Heart right ventricle (tissue), 16 donors: ENCODE results near the gene ARPC1B. TPM values are rescaled to one million over a fixed set of nuclear protein-coding genes. Genes with fewer than 3 reads are reported as not detected.
"Not testable (repeated sequence)": the region's sequence is repeated elsewhere in the genome, so short reads cannot be mapped to it uniquely, and the experiment has no call there.

Experiments used
- ATAC-seq, 8 donors: fragments of 200-7000 bp; cut with Tn5 transposase; one replicate each; pipeline ENCODE4 v1.9.1; 2020; ENCODE audit warnings: mild to moderate bottlenecking in 8 of 8, moderate library complexity in 8 of 8, moderate number of reproducible peaks in 1 of 8
- DNase-seq, 2 donors: peaks; one replicate each; pipeline ENCODE4 v3.0.0-alpha.2; 2020
- H3K27ac ChIP-seq, 10 donors: fragments of 200-600 bp; sonication (generic) in 2 of 10; one replicate each; pipeline versions ENCODE4 v1.5.0 to v1.8.0; 2020 to 2022; ENCODE audit warnings: mild to moderate bottlenecking in 3 of 10
- H3K27me3 ChIP-seq, 7 donors: fragments of 200-600 bp; one replicate each; pipeline ENCODE4 v1.8.0; 2021 to 2022; ENCODE audit warnings: mild to moderate bottlenecking in 2 of 7
- H3K36me3 ChIP-seq, 9 donors: fragments of 200-600 bp; sonication (generic) in 1 of 9; one replicate each; pipeline versions ENCODE4 v1.5.0 to v1.8.0; 2020 to 2022; ENCODE audit warnings: mild to moderate bottlenecking in 2 of 9
- H3K4me1 ChIP-seq, 9 donors: fragments of 200-600 bp; sonication (generic) in 1 of 9; one replicate each; pipeline versions ENCODE4 v1.5.0 to v1.8.0; 2020 to 2022; ENCODE audit warnings: mild to moderate bottlenecking in 4 of 9
- H3K4me3 ChIP-seq, 10 donors: fragments of 200-600 bp; sonication (generic) in 2 of 10; one replicate each; pipeline versions ENCODE4 v1.5.0 to v1.8.0; 2020 to 2022; ENCODE audit warnings: mild to moderate bottlenecking in 7 of 10, moderate library complexity in 2 of 10
- H3K9me3 ChIP-seq, 11 donors: fragments of 200-600 bp in 10 of 11; sonication (generic) in 2 of 11; one replicate each; pipeline versions ENCODE4 v1.5.0 to v1.8.0; 2013 to 2022; ENCODE audit warnings: mild to moderate bottlenecking in 2 of 11, control low read depth in 1 of 11, moderate library complexity in 1 of 11
- whole genome bisulfite sequencing, 2 donors: extraction: QIAGEN DNeasy Blood & Tissue Kit; methylation state at CpG; one replicate each; pipeline ENCODE4 v1.1.7; 2013; ENCODE audit warnings: inconsistent platforms in 1 of 2; 5-methylcytosine and 5-hydroxymethylcytosine counted together
- intact Hi-C, 10 donors: fragments of 100-400 bp; cut with DNase I; formaldehyde crosslinking; loops; one replicate each; pipeline versions ENCODE4 v1.11.1 to v1.14.2; 2022
- polyA plus RNA-seq, 2 donors: library from polyadenylated mRNA; stranded (reverse); fragments of 200-250 nt; gene quantifications; one replicate each; pipeline ENCODE4 v1.2.3, GENCODE V29; 2013
- total RNA-seq, 10 donors: library from RNA; stranded (reverse); fragmentation: NEBNext Ultra II Directional in 3 of 10; extraction: Animal tissue kit (Norgen Biotek cat#: 25700) in 3 of 10; gene quantifications; one replicate each; pipeline versions ENCODE4 v1.2.1 to v1.2.4, GENCODE V29; 2021 to 2023
- TF ChIP-seq, protein P1 (sequence below), 9 donors: fragments of 200-600 bp; sonication (generic) in 2 of 9; IDR thresholded peaks; one replicate each; pipeline versions ENCODE4 v1.5.0 to v1.8.0; 2021 to 2022; ENCODE audit warnings: antibody characterized with exemption in 9 of 9, mild to moderate bottlenecking in 5 of 9, moderate library complexity in 1 of 9
- donor health status: Arrhythmogenic right ventricular cardiomyopathy.
- donor health status: ischemic (EF 13 %, LVEDD 7.1; RV severe dilation, severe dysfunction).
- donor health status: healthy with polysubstance abuse.
- donor health status: DM: no; HTN: yes; CAD: no.
- donor health status: DM: no; HTN: no; CAD: no.
- donor health status: ischemic (EF 25% LVEDD 6.9; RV normal size, moderate dysfunction).
- donor health status: ischemic (EF 25% LVEDD 5.7; RV mildly dilated, moderate dysfunction).
- donor health status: healthy.
- donor health status: DM: yes; HTN: yes; CAD: no.
- donor health status: Ischemic cardiomyopathy.
- donor health status: ischemic (EF 35%, LVEDD 5.7; RV mildly dilated, moderate dysfunction).
- donor health status: nonischemic (EF 11% LVEDD 7.7; RV severe dilation, severe dysfunction).
- donor health status: DM: yes; HTN: yes; CAD: no.
- donor health status: PGD.
- donor health status: ischemic (EF 29% LVEDD 5.4; RV normal size, mild dysfunction).
- donor health status: nonischemic (EF 23%, LVEDD 6.1; RV moderate dilation, normal function).

The ARPC1B gene
- total and polyA plus RNA-seq, 12 donors = 16.2 to 161 (median 23.5) TPM

DNA sequence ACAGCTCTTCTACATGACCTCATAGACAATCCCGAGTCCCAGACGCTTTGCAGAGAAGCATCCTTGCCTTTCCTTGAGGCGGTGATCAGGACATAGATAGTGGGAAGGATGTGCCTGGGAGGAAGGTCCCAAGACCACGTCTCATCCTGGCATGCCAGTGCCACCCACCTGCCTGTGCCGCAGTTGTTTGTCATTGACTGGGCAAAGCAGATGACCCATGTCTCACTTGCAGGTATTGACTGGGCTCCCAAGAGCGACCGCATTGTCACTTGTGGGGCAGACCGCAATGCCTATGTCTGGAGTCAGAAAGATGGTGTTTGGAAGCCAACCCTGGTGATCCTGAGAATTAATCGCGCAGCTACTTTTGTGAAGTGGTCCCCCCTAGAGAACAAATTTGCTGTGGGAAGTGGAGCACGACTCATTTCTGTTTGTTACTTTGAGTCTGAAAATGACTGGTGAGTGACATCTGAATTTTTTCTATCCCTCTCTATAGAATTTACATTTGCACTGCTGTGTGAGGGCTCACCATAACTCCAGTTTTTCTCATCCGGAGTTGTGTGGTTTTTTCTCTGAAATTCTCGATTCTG, 30.4 kb upstream of the ARPC1B start:
- 90 to 94% methylated on average over 13 of the region's 13 CpGs for WGBS, 2 donors
- no peak overlapping the region for H3K4me3 ChIP-seq
- no peaks in the 10 kb centered on the region for H3K9me3 ChIP-seq
- H3K36me3 ChIP-seq = peaks cover 3 to 100% (median 80%) of the 10 kb centered on the region in 9 donors
- no peak for DNase-seq
- no peak overlapping the region for H3K27ac ChIP-seq
- ATAC-seq = no peak
- H3K27me3 ChIP-seq = no peaks in the 10 kb centered on the region
- H3K4me1 ChIP-seq = peaks cover 0 to 32% (median 0%) of the 10 kb centered on the region in 9 donors
- intact Hi-C loops = no loop called here
- TF ChIP-seq, protein P1, sequence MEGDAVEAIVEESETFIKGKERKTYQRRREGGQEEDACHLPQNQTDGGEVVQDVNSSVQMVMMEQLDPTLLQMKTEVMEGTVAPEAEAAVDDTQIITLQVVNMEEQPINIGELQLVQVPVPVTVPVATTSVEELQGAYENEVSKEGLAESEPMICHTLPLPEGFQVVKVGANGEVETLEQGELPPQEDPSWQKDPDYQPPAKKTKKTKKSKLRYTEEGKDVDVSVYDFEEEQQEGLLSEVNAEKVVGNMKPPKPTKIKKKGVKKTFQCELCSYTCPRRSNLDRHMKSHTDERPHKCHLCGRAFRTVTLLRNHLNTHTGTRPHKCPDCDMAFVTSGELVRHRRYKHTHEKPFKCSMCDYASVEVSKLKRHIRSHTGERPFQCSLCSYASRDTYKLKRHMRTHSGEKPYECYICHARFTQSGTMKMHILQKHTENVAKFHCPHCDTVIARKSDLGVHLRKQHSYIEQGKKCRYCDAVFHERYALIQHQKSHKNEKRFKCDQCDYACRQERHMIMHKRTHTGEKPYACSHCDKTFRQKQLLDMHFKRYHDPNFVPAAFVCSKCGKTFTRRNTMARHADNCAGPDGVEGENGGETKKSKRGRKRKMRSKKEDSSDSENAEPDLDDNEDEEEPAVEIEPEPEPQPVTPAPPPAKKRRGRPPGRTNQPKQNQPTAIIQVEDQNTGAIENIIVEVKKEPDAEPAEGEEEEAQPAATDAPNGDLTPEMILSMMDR (IDR thresholded peaks at IDR 0.05) = no peak

DNA sequence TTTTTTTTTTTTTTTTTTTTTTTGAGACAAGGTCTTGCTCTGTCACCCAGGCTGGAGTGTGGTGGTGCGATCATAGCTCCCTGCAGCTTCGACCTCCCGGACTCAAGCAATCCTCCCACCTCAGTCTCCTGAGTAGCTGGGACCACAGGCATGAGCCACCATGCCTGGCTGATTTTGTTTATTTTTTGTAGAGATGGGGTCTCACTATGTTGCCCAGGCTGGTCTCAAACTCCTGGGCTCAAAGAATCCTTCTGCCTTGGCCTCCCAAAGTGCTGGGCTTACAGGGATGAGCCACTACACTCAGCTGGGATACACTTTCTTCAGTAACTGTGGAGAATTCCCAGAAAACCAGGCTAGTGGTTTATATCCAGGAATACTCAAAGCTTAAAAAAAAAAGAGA, 23.9 kb upstream of the ARPC1B start:
- DNase-seq, H3K27me3 ChIP-seq, H3K27ac ChIP-seq, ATAC-seq, H3K9me3 ChIP-seq, H3K4me3 ChIP-seq, intact Hi-C loops, H3K4me1 ChIP-seq: not testable (repeated sequence)
- H3K36me3 ChIP-seq = peaks cover 0 to 100% (median 90%) of the 10 kb centered on the region in 9 donors
- 98 to 99% methylated on average over 3 of the region's 3 CpGs for WGBS, 2 donors

- Histone ChIP-seq H3K27me3 (no peaks in the 10 kb centered on the region), H3K4me3 (no peak overlapping the region), H3K9me3 (no peaks in the 10 kb centered on the region), H3K27ac (no peak overlapping the region), H3K36me3 (peaks cover 0 to 100% (median 88%) of the 10 kb centered on the region in 9 donors), H3K4me1 (no peaks in the 10 kb centered on the region)
- intact Hi-C loops = no loop called here
- TF ChIP-seq, protein P1 (IDR thresholded peaks at IDR 0.05) = no peak
- DNase-seq = no peak
- 95 to 98% methylated on average over 5 of the region's 5 CpGs for WGBS, 2 donors
- no peak for ATAC-seq
Observed at GRCh38 chr7:99352247-99352646, 22.3 kb upstream of the ARPC1B start.

DNA sequence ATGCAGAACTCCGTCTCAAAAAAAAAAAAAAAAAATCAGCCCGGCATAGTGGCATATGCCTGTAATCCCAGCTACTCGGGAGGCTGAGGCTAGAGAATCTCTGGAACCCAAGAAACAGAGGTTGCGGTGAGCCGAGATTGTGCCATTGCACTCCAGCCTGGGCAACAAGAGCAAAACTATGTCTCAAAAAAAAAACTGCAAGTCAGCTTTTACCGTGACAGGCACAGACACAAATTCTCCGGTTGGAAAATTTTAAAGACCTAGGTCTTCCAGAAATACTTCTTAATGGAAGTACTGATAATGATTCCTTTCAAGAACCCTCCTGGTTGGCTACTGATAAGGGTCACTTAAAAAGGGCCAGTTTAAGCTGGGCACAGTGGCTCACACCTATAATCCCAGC, 19.4 kb upstream of the ARPC1B start:
- no peak overlapping the region for H3K27ac ChIP-seq
- DNase-seq = no peak
- no peaks in the 10 kb centered on the region for H3K4me1 ChIP-seq
- H3K4me3 ChIP-seq = no peak overlapping the region
- no peak for ATAC-seq
- H3K9me3 ChIP-seq = no peaks in the 10 kb centered on the region
- TF ChIP-seq, protein P1 (IDR thresholded peaks at IDR 0.05) = no peak
- H3K36me3 ChIP-seq = peaks cover 0 to 100% (median 93%) of the 10 kb centered on the region in 9 donors
- intact Hi-C loops = no loop called here
- WGBS, 2 donors = 91 to 93% methylated on average over 7 of the region's 7 CpGs
- H3K27me3 ChIP-seq = no peaks in the 10 kb centered on the region

DNA sequence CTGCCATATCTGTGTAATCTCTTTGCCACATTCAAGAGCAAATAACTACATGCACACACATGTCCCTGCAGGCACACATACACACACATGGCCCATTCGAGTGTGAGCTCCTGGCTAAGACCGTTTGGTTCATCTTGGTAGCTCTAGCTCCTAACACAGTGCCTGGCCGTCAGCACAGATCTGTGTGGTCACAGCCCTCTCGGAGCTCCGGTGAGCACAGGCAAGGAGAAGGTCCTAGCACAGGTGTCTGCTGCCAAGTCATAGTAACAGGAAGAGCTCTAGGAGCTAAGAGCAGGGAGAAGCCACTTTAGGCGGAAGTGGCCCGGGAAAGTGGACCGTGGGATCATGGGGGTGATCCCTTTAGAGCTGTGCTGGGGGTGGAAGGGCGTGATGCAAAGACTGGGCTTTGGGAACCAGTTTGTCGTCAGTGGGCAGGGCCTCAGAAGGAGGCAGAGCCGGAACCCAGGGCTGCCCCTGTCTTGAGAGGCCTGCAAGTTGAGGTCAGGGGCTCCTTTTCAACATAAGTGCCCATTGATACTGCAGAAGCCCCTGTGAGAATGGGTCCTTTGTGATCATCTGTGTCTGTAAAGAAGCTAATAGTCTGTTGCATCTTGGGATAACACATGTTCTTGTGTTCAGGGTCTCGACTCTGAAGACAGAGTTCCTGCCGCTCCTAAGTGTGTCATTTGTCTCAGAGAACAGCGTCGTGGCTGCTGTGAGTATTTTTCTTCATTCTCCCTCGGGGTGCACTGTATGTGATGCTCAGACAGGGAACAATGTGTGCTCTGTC, 16.6 kb upstream of the ARPC1B start:
- Histone ChIP-seq H3K27me3 (no peaks in the 10 kb centered on the region), H3K36me3 (peaks cover 0 to 100% (median 92%) of the 10 kb centered on the region in 9 donors), H3K9me3 (no peaks in the 10 kb centered on the region), H3K27ac (no peak overlapping the region), H3K4me3 (no peak overlapping the region), H3K4me1 (no peaks in the 10 kb centered on the region)
- 93 to 94% methylated on average over 16 of the region's 16 CpGs for WGBS, 2 donors
- DNase-seq (no peak), ATAC-seq (peak in 5 of 8 donors; percentile 10 to 50 (median 19))
- intact Hi-C loops = no loop called here
- TF ChIP-seq, protein P1 (IDR thresholded peaks at IDR 0.05) = no peak

GRCh38 chr7:99358521-99358920, 16.0 kb upstream of the ARPC1B start:
- DNase-seq, ATAC-seq, intact Hi-C loops, H3K27ac ChIP-seq, H3K4me1 ChIP-seq, H3K4me3 ChIP-seq, H3K27me3 ChIP-seq, H3K9me3 ChIP-seq: not testable (repeated sequence)
- 93 to 94% methylated on average over 15 of the region's 15 CpGs for WGBS, 2 donors
- H3K36me3 ChIP-seq = peaks cover 0 to 100% (median 92%) of the 10 kb centered on the region in 9 donors
